GM23338 (cell line): Measurements from ENCODE around the gene LEO1. TPM values are rescaled to one million over a fixed set of nuclear protein-coding genes. Genes with fewer than 3 reads are reported as not detected.

Source experiments
- ATAC-seq: fragments of 200-7000 bp; cut with Tn5 transposase; 3 replicates; pipeline ENCODE4 v1.9.1; 2020
- DNase-seq: peaks from one replicate; pipeline ENCODE4 v3.0.0-alpha.2; 2015; ENCODE audit warnings: low spot score
- H2AFZ ChIP-seq: fragments of 200-600 bp; sonication (generic); 2 replicates; pipeline ENCODE4 v1.8.0; 2016; ENCODE audit warnings: antibody characterized with exemption, mild to moderate bottlenecking, moderate library complexity
- H3F3A ChIP-seq: fragments of 200-600 bp; sonication (generic); replicated peaks from 2 replicates; pipeline ENCODE4 v1.8.0; 2017; ENCODE audit warnings: antibody characterized with exemption, mixed run types, low read depth
- H3K27ac ChIP-seq: fragments of 200-600 bp; sonication (generic); 2 replicates; pipeline ENCODE4 v1.6.1; 2016; ENCODE audit warnings: low read depth
- H3K27me3 ChIP-seq: fragments of 200-600 bp; sonication (generic); 2 replicates; pipeline ENCODE4 v1.8.0; 2016; ENCODE audit warnings: mild to moderate bottlenecking, mixed run types, moderate library complexity; ENCODE audit not compliant: insufficient read depth
- H3K36me3 ChIP-seq: fragments of 200-600 bp; sonication (generic); 2 replicates; pipeline ENCODE4 v1.8.0; 2016; ENCODE audit warnings: mild to moderate bottlenecking; ENCODE audit not compliant: insufficient read depth
- H3K4me1 ChIP-seq: fragments of 200-600 bp; sonication (generic); 2 replicates; pipeline ENCODE4 v1.8.0; 2016; ENCODE audit warnings: mild to moderate bottlenecking, moderate library complexity; ENCODE audit not compliant: insufficient read depth
- H3K4me2 ChIP-seq: fragments of 200-600 bp; sonication (generic); 2 replicates; pipeline ENCODE4 v1.7.1; 2017; ENCODE audit warnings: mixed run types
- H3K4me3 ChIP-seq: fragments of 200-600 bp; sonication (generic); 2 replicates; pipeline ENCODE4 v1.6.1; 2016; ENCODE audit warnings: mixed run types
- H3K79me2 ChIP-seq: fragments of 200-600 bp; sonication (generic); replicated peaks from 2 replicates; pipeline ENCODE4 v1.8.0; 2017; ENCODE audit warnings: mild to moderate bottlenecking; ENCODE audit not compliant: insufficient read depth
- H3K9me2 ChIP-seq: fragments of 200-600 bp; sonication (generic); 2 replicates; pipeline ENCODE4 v1.8.0; 2017; ENCODE audit not compliant: insufficient read depth
- H4K20me1 ChIP-seq: fragments of 200-600 bp; sonication (generic); replicated peaks from 2 replicates; pipeline ENCODE4 v1.8.0; 2017; ENCODE audit warnings: mild to moderate bottlenecking; ENCODE audit not compliant: insufficient read depth
- H3K27ac Mint-ChIP-seq: 2 replicates; pipeline ENCODE4 v1.8.0; 2020; ENCODE audit warnings: inconsistent platforms, mild to moderate bottlenecking, moderate library complexity, mixed read lengths
- H3K27me3 Mint-ChIP-seq: 3 replicates; pipeline ENCODE4 v1.8.0; 2022; ENCODE audit warnings: low read depth, mild to moderate bottlenecking, moderate library complexity, mixed read lengths, inconsistent platforms; ENCODE audit not compliant: insufficient read depth, poor library complexity
- H3K36me3 Mint-ChIP-seq: 3 replicates; pipeline ENCODE4 v1.8.0; 2021; ENCODE audit warnings: low read depth, mild to moderate bottlenecking, inconsistent platforms, moderate library complexity, mixed read lengths
- H3K4me1 Mint-ChIP-seq: 3 replicates; pipeline ENCODE4 v1.8.0; 2020; ENCODE audit warnings: mild to moderate bottlenecking, inconsistent platforms, mixed read lengths
- H3K4me3 Mint-ChIP-seq: 3 replicates; pipeline ENCODE4 v1.8.0; 2021; ENCODE audit warnings: moderate library complexity, mild to moderate bottlenecking, inconsistent platforms, mixed read lengths
- H3K9me3 Mint-ChIP-seq: 3 replicates; pipeline ENCODE4 v1.8.0; 2020; ENCODE audit warnings: moderate library complexity, mild to moderate bottlenecking, inconsistent platforms, mixed read lengths
- CREB1 ChIP-seq: fragments of 250-450 bp; sonication (Bioruptor Pico); IDR thresholded peaks from 2 replicates; pipeline ENCODE4 v1.5.0; 2020; ENCODE audit warnings: low read depth, mild to moderate bottlenecking, moderate library complexity
- ETS1 ChIP-seq: IDR thresholded peaks from 2 replicates; pipeline ENCODE4 v1.6.1; 2016; ENCODE audit warnings: antibody characterized with exemption
- EZH2 ChIP-seq: fragments of 200-600 bp; sonication (generic); IDR thresholded peaks from one replicate; pipeline ENCODE4 v1.8.0; 2017; ENCODE audit warnings: antibody characterized with exemption, mild to moderate bottlenecking, low read depth; ENCODE audit not compliant: unreplicated experiment
- NANOG ChIP-seq: IDR thresholded peaks from 2 replicates; pipeline ENCODE4 v1.6.1; 2016; ENCODE audit warnings: antibody characterized with exemption, borderline replicate concordance
- ZNF114 ChIP-seq: fragments of 250-450 bp; sonication (Bioruptor Pico); IDR thresholded peaks from 2 replicates; pipeline ENCODE4 v1.5.0; 2020; ENCODE audit warnings: mild to moderate bottlenecking, moderate library complexity
- ZNF331 ChIP-seq: fragments of 250-450 bp; sonication (Bioruptor Pico); IDR thresholded peaks from 2 replicates; pipeline ENCODE4 v1.5.0; 2020; ENCODE audit warnings: low read depth, mild to moderate bottlenecking, moderate library complexity
- polyA plus RNA-seq: library from polyadenylated mRNA; unstranded; fragments of >200 nt; fragmentation: Nextera tagmentation; extraction: Ambion mirVana; gene quantifications from 2 replicates; pipeline ENCODE4 v1.2.1, GENCODE V29; 2016
- total RNA-seq: library from RNA; depleted of rRNA; stranded (reverse); fragments of >200 nt; shearing (Covaris generic); gene quantifications from 2 replicates; pipeline ENCODE4 v1.2.3, GENCODE V29; 2014
- TF ChIP-seq, protein P1 (sequence below): fragments of 250-450 bp; sonication (Bioruptor Pico); IDR thresholded peaks from 2 replicates; pipeline ENCODE4 v1.5.0; 2020; ENCODE audit warnings: mild to moderate bottlenecking, moderate library complexity

The LEO1 gene
- total and polyA plus RNA-seq, 2 experiments from 2014 or later: 41.4 to 55.6 TPM

DNA sequence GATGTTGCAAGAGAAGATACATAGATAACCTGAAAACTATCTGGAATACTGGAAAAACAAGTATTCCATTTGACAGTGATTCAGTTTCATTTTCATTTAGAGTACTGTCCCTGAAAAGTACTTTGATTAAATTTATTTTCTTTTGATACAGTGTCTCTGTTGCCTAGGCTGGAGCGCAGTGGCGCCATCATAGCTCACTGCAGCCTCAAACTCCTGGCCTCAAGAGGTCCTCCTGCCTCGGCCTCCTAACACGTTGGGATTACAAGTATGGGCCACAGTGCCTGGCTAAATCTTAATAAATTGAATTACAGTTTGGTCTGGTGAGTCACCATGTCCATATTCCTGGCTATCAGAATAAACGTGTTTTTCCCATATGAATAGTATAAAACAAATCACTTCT lies 1.6 kb upstream of the LEO1 start:
- no peak for DNase-seq
- Histone ChIP-seq H3F3A (no peaks in the 10 kb centered on the region), H3K9me2 (no peaks in the 10 kb centered on the region), H3K4me1 (peaks cover 7% of the 10 kb centered on the region; the same call in 1 of the 2 replicates), H3K4me2 (no peak overlapping the region), H2AFZ (no peak overlapping the region), H3K27me3 (no peaks in the 10 kb centered on the region), H3K4me3 (no peak overlapping the region), H3K79me2 (peaks cover 38% of the 10 kb centered on the region), H3K27ac (no peak overlapping the region), H3K36me3 (no peaks in the 10 kb centered on the region), H4K20me1 (no peaks in the 10 kb centered on the region; the same call in 1 of the 2 replicates)
- no peak for TF ChIP-seq EZH2
- TF ChIP-seq CREB1 (CRISPR knock-in tag): no peak
- TF ChIP-seq, protein P1, sequence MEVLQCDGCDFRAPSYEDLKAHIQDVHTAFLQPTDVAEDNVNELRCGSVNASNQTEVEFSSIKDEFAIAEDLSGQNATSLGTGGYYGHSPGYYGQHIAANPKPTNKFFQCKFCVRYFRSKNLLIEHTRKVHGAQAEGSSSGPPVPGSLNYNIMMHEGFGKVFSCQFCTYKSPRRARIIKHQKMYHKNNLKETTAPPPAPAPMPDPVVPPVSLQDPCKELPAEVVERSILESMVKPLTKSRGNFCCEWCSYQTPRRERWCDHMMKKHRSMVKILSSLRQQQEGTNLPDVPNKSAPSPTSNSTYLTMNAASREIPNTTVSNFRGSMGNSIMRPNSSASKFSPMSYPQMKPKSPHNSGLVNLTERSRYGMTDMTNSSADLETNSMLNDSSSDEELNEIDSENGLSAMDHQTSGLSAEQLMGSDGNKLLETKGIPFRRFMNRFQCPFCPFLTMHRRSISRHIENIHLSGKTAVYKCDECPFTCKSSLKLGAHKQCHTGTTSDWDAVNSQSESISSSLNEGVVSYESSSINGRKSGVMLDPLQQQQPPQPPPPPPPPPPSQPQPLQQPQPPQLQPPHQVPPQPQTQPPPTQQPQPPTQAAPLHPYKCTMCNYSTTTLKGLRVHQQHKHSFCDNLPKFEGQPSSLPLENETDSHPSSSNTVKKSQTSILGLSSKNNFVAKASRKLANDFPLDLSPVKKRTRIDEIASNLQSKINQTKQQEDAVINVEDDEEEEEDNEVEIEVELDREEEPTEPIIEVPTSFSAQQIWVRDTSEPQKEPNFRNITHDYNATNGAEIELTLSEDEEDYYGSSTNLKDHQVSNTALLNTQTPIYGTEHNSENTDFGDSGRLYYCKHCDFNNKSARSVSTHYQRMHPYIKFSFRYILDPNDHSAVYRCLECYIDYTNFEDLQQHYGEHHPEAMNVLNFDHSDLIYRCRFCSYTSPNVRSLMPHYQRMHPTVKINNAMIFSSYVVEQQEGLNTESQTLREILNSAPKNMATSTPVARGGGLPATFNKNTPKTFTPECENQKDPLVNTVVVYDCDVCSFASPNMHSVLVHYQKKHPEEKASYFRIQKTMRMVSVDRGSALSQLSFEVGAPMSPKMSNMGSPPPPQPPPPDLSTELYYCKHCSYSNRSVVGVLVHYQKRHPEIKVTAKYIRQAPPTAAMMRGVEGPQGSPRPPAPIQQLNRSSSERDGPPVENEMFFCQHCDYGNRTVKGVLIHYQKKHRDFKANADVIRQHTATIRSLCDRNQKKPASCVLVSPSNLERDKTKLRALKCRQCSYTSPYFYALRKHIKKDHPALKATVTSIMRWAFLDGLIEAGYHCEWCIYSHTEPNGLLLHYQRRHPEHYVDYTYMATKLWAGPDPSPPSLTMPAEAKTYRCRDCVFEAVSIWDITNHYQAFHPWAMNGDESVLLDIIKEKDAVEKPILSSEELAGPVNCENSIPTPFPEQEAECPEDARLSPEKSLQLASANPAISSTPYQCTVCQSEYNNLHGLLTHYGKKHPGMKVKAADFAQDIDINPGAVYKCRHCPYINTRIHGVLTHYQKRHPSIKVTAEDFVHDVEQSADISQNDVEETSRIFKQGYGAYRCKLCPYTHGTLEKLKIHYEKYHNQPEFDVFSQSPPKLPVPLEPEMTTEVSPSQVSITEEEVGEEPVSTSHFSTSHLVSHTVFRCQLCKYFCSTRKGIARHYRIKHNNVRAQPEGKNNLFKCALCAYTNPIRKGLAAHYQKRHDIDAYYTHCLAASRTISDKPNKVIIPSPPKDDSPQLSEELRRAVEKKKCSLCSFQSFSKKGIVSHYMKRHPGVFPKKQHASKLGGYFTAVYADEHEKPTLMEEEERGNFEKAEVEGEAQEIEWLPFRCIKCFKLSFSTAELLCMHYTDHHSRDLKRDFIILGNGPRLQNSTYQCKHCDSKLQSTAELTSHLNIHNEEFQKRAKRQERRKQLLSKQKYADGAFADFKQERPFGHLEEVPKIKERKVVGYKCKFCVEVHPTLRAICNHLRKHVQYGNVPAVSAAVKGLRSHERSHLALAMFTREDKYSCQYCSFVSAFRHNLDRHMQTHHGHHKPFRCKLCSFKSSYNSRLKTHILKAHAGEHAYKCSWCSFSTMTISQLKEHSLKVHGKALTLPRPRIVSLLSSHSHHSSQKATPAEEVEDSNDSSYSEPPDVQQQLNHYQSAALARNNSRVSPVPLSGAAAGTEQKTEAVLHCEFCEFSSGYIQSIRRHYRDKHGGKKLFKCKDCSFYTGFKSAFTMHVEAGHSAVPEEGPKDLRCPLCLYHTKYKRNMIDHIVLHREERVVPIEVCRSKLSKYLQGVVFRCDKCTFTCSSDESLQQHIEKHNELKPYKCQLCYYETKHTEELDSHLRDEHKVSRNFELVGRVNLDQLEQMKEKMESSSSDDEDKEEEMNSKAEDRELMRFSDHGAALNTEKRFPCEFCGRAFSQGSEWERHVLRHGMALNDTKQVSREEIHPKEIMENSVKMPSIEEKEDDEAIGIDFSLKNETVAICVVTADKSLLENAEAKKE (CRISPR knock-in tag): no peak
- TF ChIP-seq NANOG: no peak
- no peak for TF ChIP-seq ETS1
- TF ChIP-seq ZNF331 (CRISPR knock-in tag): no peak
- no peak for TF ChIP-seq ZNF114
- Mint-ChIP-seq H3K9me3 (peaks cover 3% of the 10 kb centered on the region; the same call in 2 of the 3 replicates), H3K36me3 (peaks cover 3% of the 10 kb centered on the region; the same call in 1 of the 3 replicates), H3K4me1 (peaks cover 2% of the 10 kb centered on the region; the same call in 1 of the 3 replicates), H3K27ac (no peak overlapping the region), H3K27me3 (peaks cover 15% of the 10 kb centered on the region), H3K4me3 (0 out of 3 replicates have a peak overlapping the region, but pooled peaks have one; percentile 16)
- ATAC-seq: no peak
